Astrocyte of the cerebellum (primary cell): ENCODE data around the gene DNAJC3.

Experiments
- DNase-seq: peaks from one replicate; pipeline ENCODE4 v3.0.0-alpha.2; 2011; ENCODE audit warnings: low read depth
- H3K4me3 ChIP-seq: 2 replicates; pipeline ENCODE4 v1.5.1; 2011; ENCODE audit warnings: mild to moderate bottlenecking, low read depth, low read length, moderate library complexity
- in situ Hi-C: cut with HindIII; loops from 2 replicates; pipeline ENCODE4 v1.10.0; 2017; ENCODE audit warnings: low sequenced_read_pairs
- TF ChIP-seq, protein P1 (sequence below): IDR thresholded peaks from 2 replicates; pipeline ENCODE4 v1.5.1; 2012; ENCODE audit warnings: low read length, low read depth, moderate library complexity, mild to moderate bottlenecking; ENCODE audit errors: missing control alignments

Gene DNAJC3

DNA sequence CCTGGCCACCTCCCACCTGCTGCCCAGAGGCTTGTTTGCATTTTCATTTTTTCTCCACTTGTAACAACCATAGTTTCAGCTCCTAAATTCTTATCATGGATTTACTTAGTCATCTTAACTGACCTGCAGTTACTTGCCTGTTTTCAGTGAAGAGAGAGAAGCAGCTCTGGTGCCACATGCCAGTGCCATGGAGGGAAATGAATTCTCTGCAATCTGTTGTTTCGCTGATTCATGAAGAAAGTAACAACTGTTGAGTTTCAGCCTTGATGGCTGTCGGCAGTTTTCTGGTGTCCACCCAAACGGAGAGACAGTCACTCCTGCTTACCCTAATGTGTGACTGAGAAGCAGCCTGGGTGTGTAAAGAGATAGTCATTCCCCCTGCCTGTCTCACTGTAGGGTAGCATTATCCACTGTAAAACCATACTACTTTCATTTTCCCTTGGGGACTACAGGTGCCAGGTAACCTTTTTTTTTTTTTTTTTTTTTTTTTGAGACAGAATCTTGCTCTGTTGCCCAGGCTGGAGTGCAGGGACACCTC, 116.1 kb downstream of the DNAJC3 start:
- TF ChIP-seq, protein P1, sequence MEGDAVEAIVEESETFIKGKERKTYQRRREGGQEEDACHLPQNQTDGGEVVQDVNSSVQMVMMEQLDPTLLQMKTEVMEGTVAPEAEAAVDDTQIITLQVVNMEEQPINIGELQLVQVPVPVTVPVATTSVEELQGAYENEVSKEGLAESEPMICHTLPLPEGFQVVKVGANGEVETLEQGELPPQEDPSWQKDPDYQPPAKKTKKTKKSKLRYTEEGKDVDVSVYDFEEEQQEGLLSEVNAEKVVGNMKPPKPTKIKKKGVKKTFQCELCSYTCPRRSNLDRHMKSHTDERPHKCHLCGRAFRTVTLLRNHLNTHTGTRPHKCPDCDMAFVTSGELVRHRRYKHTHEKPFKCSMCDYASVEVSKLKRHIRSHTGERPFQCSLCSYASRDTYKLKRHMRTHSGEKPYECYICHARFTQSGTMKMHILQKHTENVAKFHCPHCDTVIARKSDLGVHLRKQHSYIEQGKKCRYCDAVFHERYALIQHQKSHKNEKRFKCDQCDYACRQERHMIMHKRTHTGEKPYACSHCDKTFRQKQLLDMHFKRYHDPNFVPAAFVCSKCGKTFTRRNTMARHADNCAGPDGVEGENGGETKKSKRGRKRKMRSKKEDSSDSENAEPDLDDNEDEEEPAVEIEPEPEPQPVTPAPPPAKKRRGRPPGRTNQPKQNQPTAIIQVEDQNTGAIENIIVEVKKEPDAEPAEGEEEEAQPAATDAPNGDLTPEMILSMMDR, result no peak
- DNase-seq, result no peak
- H3K4me3 ChIP-seq, result no peak overlapping the region
- in situ Hi-C loops, result no loop called here

DNA sequence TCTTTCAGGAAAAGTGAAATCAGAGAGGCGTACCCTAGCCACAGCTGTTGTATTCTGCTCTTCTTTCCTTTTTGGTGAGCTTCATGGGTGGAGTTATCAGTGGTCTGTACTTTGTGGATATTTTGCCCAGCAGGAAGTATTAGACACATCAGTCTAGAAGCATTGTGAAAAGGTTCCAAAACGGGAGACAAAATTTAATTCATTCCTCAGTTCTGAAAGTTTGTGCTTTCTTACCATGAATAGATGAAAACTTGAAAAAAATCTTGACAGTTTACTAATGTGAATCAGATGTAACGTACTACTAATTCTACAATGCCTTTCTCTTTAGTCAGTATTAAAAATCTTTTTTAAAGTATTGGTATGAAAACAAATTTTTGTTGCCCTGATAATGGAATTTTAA, 116.8 kb downstream of the DNAJC3 start:
- TF ChIP-seq, protein P1, result no peak
- in situ Hi-C loops, result no loop called here
- H3K4me3 ChIP-seq, result no peak overlapping the region
- no peak for DNase-seq

DNA sequence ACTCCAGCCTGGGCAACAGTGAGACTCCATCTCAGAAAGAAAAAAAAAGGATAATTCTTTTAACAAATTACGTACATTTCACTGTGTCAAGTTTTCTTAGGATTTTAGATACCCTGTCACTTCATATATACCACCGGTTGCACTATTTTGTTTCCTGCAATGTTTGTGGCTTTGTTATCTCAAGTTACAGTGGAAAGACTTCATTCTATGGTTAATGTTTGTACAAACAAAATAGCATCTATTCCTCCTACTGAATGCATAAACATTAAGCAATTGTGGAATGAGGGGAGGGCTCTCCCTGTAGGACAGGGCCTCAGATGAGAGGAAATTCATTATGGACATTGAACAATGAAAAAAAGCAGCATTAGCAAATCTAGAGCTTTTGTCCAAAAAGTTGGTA, 120.1 kb downstream of the DNAJC3 start:
- TF ChIP-seq, protein P1, result no peak
- no peak for DNase-seq
- in situ Hi-C loops, result no loop called here
- no peak overlapping the region for H3K4me3 ChIP-seq

DNA sequence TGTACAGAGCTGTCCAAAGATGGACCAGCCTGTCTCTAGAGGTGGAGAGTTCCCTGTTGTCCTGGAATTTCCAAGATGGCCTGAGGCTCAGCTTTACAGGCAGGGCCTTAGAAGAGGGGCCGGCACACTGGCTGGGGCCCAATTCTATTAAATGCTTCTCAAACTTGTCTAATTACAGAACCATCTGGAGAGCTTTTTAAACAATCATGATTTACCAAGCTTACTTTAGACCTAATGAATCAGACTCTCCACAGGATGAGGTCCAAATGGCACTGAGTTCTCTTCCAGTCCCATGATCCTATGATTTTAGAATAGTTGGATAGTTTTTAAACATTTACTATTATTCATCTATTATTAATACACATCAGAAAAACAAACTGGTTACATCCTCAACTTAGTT, 123.5 kb downstream of the DNAJC3 start:
- H3K4me3 ChIP-seq, result no peak overlapping the region
- in situ Hi-C loops, result no loop called here
- TF ChIP-seq, protein P1, result no peak
- DNase-seq, result no peak

DNA sequence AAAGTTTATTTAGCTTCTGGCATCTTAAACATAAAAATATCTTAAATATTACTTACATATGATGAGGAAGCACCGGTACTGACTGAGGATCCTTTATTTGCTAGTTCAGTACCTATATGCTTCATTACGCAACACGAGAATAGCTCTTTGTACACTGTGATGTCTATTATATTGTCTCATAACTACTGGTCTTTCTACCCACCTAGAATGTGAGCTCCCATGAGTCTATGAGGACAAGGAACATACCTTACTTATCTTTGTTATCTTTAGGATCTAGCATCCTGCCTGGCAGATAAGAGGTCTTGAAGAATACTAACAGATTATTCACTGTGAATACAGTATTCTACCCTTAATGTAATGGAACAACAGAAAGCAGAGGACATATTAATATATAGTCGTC, 124.9 kb downstream of the DNAJC3 start:
- DNase-seq, result no peak
- TF ChIP-seq, protein P1, result no peak
- in situ Hi-C loops, result no loop called here
- H3K4me3 ChIP-seq, result no peak overlapping the region

DNA sequence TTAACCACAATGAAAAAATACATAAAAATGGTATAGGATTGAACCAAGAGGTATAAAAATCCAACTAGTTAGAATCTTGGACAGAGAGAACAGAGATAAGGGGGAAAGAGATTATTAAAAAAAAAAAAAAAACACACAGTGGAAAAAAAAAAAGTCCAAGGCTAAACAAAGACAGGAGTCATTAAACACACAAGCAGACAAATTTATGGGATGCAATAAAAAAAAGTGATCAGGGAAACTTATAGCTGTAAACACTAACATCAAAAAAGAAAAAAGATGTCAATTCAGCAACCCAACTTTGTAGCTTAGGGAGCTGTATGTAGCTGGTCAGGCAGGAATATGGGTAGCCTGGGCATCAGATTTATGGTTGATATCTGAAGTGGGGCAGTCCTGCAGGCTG, 129.0 kb downstream of the DNAJC3 start:
- H3K4me3 ChIP-seq, result no peak overlapping the region
- TF ChIP-seq, protein P1, result no peak
- no peak for DNase-seq
- in situ Hi-C loops, result no loop called here

DNA sequence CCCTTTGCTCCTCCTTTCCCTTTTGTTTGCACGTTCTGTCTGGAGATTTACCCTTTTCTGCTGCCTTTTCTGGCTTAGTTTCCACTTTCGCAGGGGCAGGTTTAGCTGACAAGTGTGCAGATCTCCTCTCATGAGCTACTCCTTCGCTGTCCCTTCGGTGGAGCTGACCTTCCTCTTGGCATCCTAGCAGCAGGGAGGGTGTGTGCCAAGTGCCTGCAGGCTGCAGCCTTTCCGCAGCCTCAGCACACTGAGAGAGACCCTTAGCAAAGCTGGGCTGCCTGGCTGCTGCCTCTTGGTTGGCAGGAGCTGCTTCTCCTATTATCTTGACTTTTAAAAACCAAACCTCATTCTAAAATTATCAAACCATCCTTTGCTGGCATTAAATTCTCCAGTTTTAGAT, 132.5 kb downstream of the DNAJC3 start:
- H3K4me3 ChIP-seq, result no peak overlapping the region
- DNase-seq, result no peak
- TF ChIP-seq, protein P1, result no peak
- in situ Hi-C loops, result no loop called here
